K562 (cell line): Measurements from ENCODE around the gene IL17F. TPM values are rescaled to one million over a fixed set of nuclear protein-coding genes. Genes with fewer than 3 reads are reported as not detected.

Experiments
- ATAC-seq: fragments of 200-7000 bp; cut with Tn5 transposase; 3 replicates; pipeline ENCODE4 v1.9.1; 2020; ENCODE audit warnings: moderate library complexity
- BruUV-seq: library from RNA; stranded (reverse); fragments of 400-500 nt; replicated peaks from 2 replicates; lab custom pipeline; 2021; lab: Mats Ljungman, UMichigan
- CTCF ChIA-PET: fragments of 300-600 bp; formaldehyde crosslinking; extraction: SDS; loops from one replicate; lab custom pipeline; 2021; ENCODE audit warnings: low intra/inter-chr PET ratio; lab: Yijun Ruan, JAX
- POLR2A ChIA-PET: fragments of 300-600, 350-650 bp; sonication (Branson Sonifier 250); formaldehyde crosslinking; extraction: SDS; loops from one replicate; lab custom pipeline; 2021; ENCODE audit warnings: antibody characterized with exemption, inconsistent platforms; lab: Yijun Ruan, JAX
- DNase-seq, 4 experiments: peaks; one replicate each; pipeline versions ENCODE4 v3.0.0 to v3.0.0-alpha.2; 2011 to 2018; ENCODE audit warnings: low spot score in 3 of 4, mixed read lengths in 3 of 4; ENCODE audit errors: extremely low read depth in 1 of 4
- FAIRE-seq: peaks from 2 replicates; lab custom pipeline; 2011; peaks lifted over from hg19 to GRCh38; lab: Jason Lieb, UNC
- H2AFZ ChIP-seq: 2 replicates; pipeline ENCODE4 v1.6.0; 2011; ENCODE audit warnings: low read depth, low read length, control low read depth, inconsistent platforms
- H3K27ac ChIP-seq: fragments of 200-600 bp; 3 replicates; pipeline ENCODE4 v1.8.0; 2011; ENCODE audit warnings: low read depth, mild to moderate bottlenecking, control low read depth, inconsistent platforms, low read length, moderate library complexity, mixed read lengths; ENCODE audit errors: extremely low read depth
- H3K27me3 ChIP-seq, 2 experiments: fragments of 300-600 bp in 1 of 2; 2 replicates in 1 of 2; 3 replicates in 1 of 2; pipeline versions ENCODE4 v1.6.0 to v1.8.0; 2011; ENCODE audit warnings: inconsistent platforms in 2 of 2, low read length in 2 of 2, mild to moderate bottlenecking in 1 of 2, mixed read lengths in 1 of 2, moderate library complexity in 1 of 2; ENCODE audit not compliant: control insufficient read depth in 2 of 2, insufficient read depth in 2 of 2
- H3K36me3 ChIP-seq: fragments of 300-600 bp; 3 replicates; pipeline ENCODE4 v1.8.0; 2011; ENCODE audit warnings: mild to moderate bottlenecking, low read length, inconsistent platforms; ENCODE audit not compliant: control insufficient read depth, insufficient read depth
- H3K4me1 ChIP-seq, 2 experiments: fragments of 200-600 bp in 1 of 2; replicated peaks in 1 of 2; 2 replicates in 1 of 2; 3 replicates in 1 of 2; pipeline versions ENCODE4 v1.5.1 to v1.8.0; 2011; ENCODE audit warnings: inconsistent platforms in 2 of 2, low read length in 2 of 2, mild to moderate bottlenecking in 1 of 2, mixed read lengths in 1 of 2, moderate library complexity in 1 of 2; ENCODE audit not compliant: control insufficient read depth in 2 of 2, insufficient read depth in 2 of 2
- H3K4me2 ChIP-seq: 2 replicates; pipeline ENCODE4 v1.6.1; 2011; ENCODE audit warnings: low read length, control low read depth, inconsistent platforms, mixed read lengths; ENCODE audit not compliant: insufficient read depth
- H3K4me3 ChIP-seq: fragments of 200-600 bp; sonication (generic), shearing (Covaris generic); 2 replicates; pipeline ENCODE4 v1.5.1; 2016; ENCODE audit warnings: control low read depth, inconsistent platforms
- H3K79me2 ChIP-seq: fragments of 200-600 bp; 3 replicates; pipeline ENCODE4 v1.8.0; 2011; ENCODE audit warnings: low read length, inconsistent platforms; ENCODE audit not compliant: control insufficient read depth, insufficient read depth
- H3K9ac ChIP-seq, 2 experiments: 2 replicates each; pipeline versions ENCODE4 v1.6.0 to v1.6.1; 2011; ENCODE audit warnings: low read depth in 2 of 2, low read length in 2 of 2, control low read depth in 1 of 2, inconsistent platforms in 1 of 2, mild to moderate bottlenecking in 1 of 2, mixed read lengths in 1 of 2; ENCODE audit not compliant: insufficient read depth in 1 of 2
- H3K9me1 ChIP-seq: one replicate; pipeline ENCODE4 v1.6.0; 2011; ENCODE audit warnings: inconsistent platforms, mild to moderate bottlenecking, low read length, moderate library complexity; ENCODE audit not compliant: control insufficient read depth, insufficient read depth
- H3K9me3 ChIP-seq: replicated peaks from 2 replicates; pipeline ENCODE4 v1.5.1; 2011; ENCODE audit warnings: low read depth, low read length, inconsistent platforms; ENCODE audit not compliant: control insufficient read depth, insufficient read depth
- H4K20me1 ChIP-seq: replicated peaks from 2 replicates; pipeline ENCODE4 v1.6.1; 2011; ENCODE audit warnings: low read length, inconsistent platforms, mixed read lengths; ENCODE audit not compliant: control insufficient read depth, insufficient read depth
- C11orf30 ChIP-seq: fragments of 450-650 bp; IDR thresholded peaks from 2 replicates; pipeline ENCODE4 v1.6.1; 2016; ENCODE audit warnings: low read depth, mild to moderate bottlenecking
- NCOA1 ChIP-seq: fragments of 450-650 bp; IDR thresholded peaks from 2 replicates; pipeline ENCODE4 v1.6.1; 2016; ENCODE audit warnings: low read depth
- NR2C1 ChIP-seq, 2 experiments: fragments of 450-650 bp; IDR thresholded peaks; 2 replicates each; pipeline ENCODE4 v1.6.1; 2017; ENCODE audit warnings: mild to moderate bottlenecking in 2 of 2, antibody characterized with exemption in 1 of 2, inconsistent platforms in 1 of 2, missing compliant biosample characterization in 1 of 2, missing genetic modification characterization in 1 of 2
- REST ChIP-seq, 2 experiments: fragments of 450-650 bp; formaldehyde crosslinking in 1 of 2; IDR thresholded peaks; 2 replicates each; pipeline versions ENCODE4 v1.4.0 to v1.6.1; 2014 to 2020; ENCODE audit warnings: mild to moderate bottlenecking in 2 of 2, borderline replicate concordance in 1 of 2, low read depth in 1 of 2
- RHOXF2B ChIP-seq: fragments of 250-450 bp; sonication (Bioruptor Pico); conservative IDR thresholded peaks from 2 replicates; pipeline ENCODE4 v1.5.1; 2021
- ZNF316 ChIP-seq: fragments of 450-650 bp; IDR thresholded peaks from 2 replicates; pipeline ENCODE4 v1.6.1; 2016
- ZNF384 ChIP-seq: IDR thresholded peaks from 2 replicates; pipeline ENCODE4 v1.6.1; 2012; ENCODE audit warnings: low read depth, low read length, improper control_type of control experiment
- ZNF561 ChIP-seq: fragments of 450-650 bp; formaldehyde crosslinking; conservative IDR thresholded peaks from 2 replicates; pipeline ENCODE4 v1.4.0; 2020; ENCODE audit warnings: mild to moderate bottlenecking, moderate library complexity
- WGBS: fragments of 100-300 bp; shearing (Covaris generic); methylation state at CpG from one replicate; pipeline ENCODE4 v1.1.6; 2016; ENCODE audit warnings: low coverage, mixed read lengths; ENCODE audit not compliant: insufficient coverage; ENCODE audit errors: missing lambda C conversion rate; 5-methylcytosine and 5-hydroxymethylcytosine counted together
- in situ Hi-C: fragments of 300-500 bp; cut with MboI; formaldehyde crosslinking; loops from 4 replicates; pipeline ENCODE4 v1.15.0; 2018; ENCODE audit warnings: inconsistent platforms, mixed read lengths
- intact Hi-C: fragments of 100-400 bp; cut with micrococcal nuclease; formaldehyde crosslinking; loops from 2 replicates; pipeline ENCODE4 v1.14.2; 2022
- polyA plus RNA-seq, 8 experiments: library from polyadenylated mRNA; depleted of rRNA in 4 of 8; stranded (reverse) in 5 of 8; unstranded in 3 of 8; fragments of >200 nt; fragmentation: Nextera tagmentation in 2 of 8; fragmentation: Illumina TruSeq in 1 of 8; extraction: Ambion mirVana in 2 of 8; extraction: Trizol in 1 of 8; gene quantifications; 2 replicates each; pipeline versions ENCODE4 v1.2.1 to v1.2.3, GENCODE V29; 2011 to 2014; ENCODE audit warnings: inconsistent platforms in 1 of 8, missing spikeins in 1 of 8
- total RNA-seq, 7 experiments: library from RNA; depleted of rRNA in 6 of 7; stranded (reverse); fragments of >200 nt in 6 of 7; fragmentation: Illumina TruSeq in 2 of 7; extraction: Trizol in 2 of 7; gene quantifications; 2 replicates each; pipeline versions ENCODE4 v1.2.1 to v1.2.3, GENCODE V29; 2011 to 2021; ENCODE audit warnings: low replicate concordance in 1 of 7

The IL17F gene
- total and polyA plus RNA-seq, 9 of the 15 experiments (the other 6 are each of a cell fraction or from before 2014, with no cell fraction given): not detected

DNA sequence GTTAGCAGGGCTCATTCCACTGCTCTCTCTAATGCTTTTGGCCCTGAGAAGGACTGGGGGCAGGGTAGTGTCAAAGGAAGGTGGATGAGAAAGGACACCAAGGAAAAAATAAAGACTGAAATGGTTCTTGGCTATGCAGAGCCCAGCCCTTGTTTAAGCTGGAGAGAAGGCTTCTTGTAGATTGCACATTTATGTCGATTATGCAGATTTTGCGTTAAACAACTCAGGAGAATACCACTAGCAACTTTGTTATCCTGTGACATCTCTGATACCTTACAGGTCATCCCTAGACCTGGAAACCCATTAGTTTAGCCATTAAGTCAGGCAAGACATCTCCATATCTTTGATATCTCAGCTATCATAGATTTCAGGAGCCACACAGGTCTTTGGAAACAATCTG lies 11.1 kb upstream of the IL17F start:
- Histone ChIP-seq H3K79me2 (no peaks in the 10 kb centered on the region), H3K4me3 (no peak overlapping the region), H3K9me1 (no peaks in the 10 kb centered on the region), H3K36me3 (no peaks in the 10 kb centered on the region), H3K9ac (no peak overlapping the region), H3K9me3 (no peaks in the 10 kb centered on the region), H3K4me1 (no peaks in the 10 kb centered on the region), H3K4me2 (no peak overlapping the region), H3K27ac (no peak overlapping the region), H3K27me3 (peaks cover 4 to 7% of the 10 kb centered on the region in 2 experiments; a peak in 3 of 5 replicates), H4K20me1 (no peaks in the 10 kb centered on the region), H2AFZ (no peak overlapping the region)
- ChIA-PET POLR2A (interaction anchor here (0.8 kb wide), 1 partner anchor 42 kb away, joined by 3 read pairs; no protein-coding TSS in a partner anchor), CTCF (no interaction called here)
- BruUV-seq: no TSS peak
- FAIRE-seq: no peak
- in situ Hi-C loops: no loop called here
- intact Hi-C loops: no loop called here
- no peak for DNase-seq
- TF ChIP-seq ZNF316 (peak; percentile 68; the same call in 1 of the 2 replicates), RHOXF2B (no peak), REST (IDR thresholded peaks at IDR 0.05; ENCODE audit: borderline replicate concordance) (no peak), REST (CRISPR knock-in tag; IDR thresholded peaks at IDR 0.05; ENCODE audit: low read depth) (no peak), ZNF384 (no peak), NCOA1 (no peak), NR2C1 (IDR thresholded peaks at IDR 0.05) (no peak), NR2C1 (tag; IDR thresholded peaks at IDR 0.05) (no peak), ZNF561 (CRISPR knock-in tag) (no peak), C11orf30 (peak; percentile 49; the same call in 1 of the 2 replicates)
- no peak for ATAC-seq
- 4% methylated on average over 2 of the region's 2 CpGs for WGBS
